K562 (cell line): ENCODE measurements around the gene MSL3. TPM values are rescaled to one million over a fixed set of nuclear protein-coding genes. Genes with fewer than 3 reads are reported as not detected.

Experiments
- CBX1 ChIP-seq: sonication (generic); IDR thresholded peaks from 2 replicates; pipeline ENCODE4 v1.6.1; 2016; ENCODE audit warnings: antibody characterized with exemption, low read depth, mild to moderate bottlenecking
- DNMT1 ChIP-seq: fragments of 450-650 bp; IDR thresholded peaks from 2 replicates; pipeline ENCODE4 v1.6.1; 2016; ENCODE audit warnings: antibody characterized with exemption, mild to moderate bottlenecking
- EP400 ChIP-seq: fragments of 450-650 bp; IDR thresholded peaks from 2 replicates; pipeline ENCODE4 v1.6.1; 2017; ENCODE audit warnings: antibody characterized with exemption, mild to moderate bottlenecking, moderate library complexity
- NCOR1 ChIP-seq: fragments of 450-650 bp; IDR thresholded peaks from 2 replicates; pipeline ENCODE4 v1.6.1; 2016; ENCODE audit warnings: mild to moderate bottlenecking, moderate library complexity
- POLR2A ChIP-seq: fragments of 450-650 bp; conservative IDR thresholded peaks from 2 replicates; pipeline ENCODE4 v1.6.1; 2016
- XRCC5 ChIP-seq: fragments of 200-400 bp; formaldehyde crosslinking; IDR thresholded peaks from 2 replicates; pipeline ENCODE4 v1.6.1; 2017; ENCODE audit warnings: low read depth, mild to moderate bottlenecking, low read length
- ZBTB8A ChIP-seq: fragments of 450-650 bp; IDR thresholded peaks from 2 replicates; pipeline ENCODE4 v1.6.1; 2018; ENCODE audit warnings: mild to moderate bottlenecking, moderate library complexity; ENCODE audit not compliant: partially characterized antibody
- ZNF24 ChIP-seq: fragments of 450-650 bp; IDR thresholded peaks from 2 replicates; pipeline ENCODE4 v1.6.1; 2016
- polyA plus RNA-seq, 8 experiments: library from polyadenylated mRNA; depleted of rRNA in 4 of 8; stranded (reverse) in 5 of 8; unstranded in 3 of 8; fragments of >200 nt; fragmentation: Nextera tagmentation in 2 of 8; fragmentation: Illumina TruSeq in 1 of 8; extraction: Ambion mirVana in 2 of 8; extraction: Trizol in 1 of 8; gene quantifications; 2 replicates each; pipeline versions ENCODE4 v1.2.1 to v1.2.3, GENCODE V29; 2011 to 2014; ENCODE audit warnings: inconsistent platforms in 1 of 8, missing spikeins in 1 of 8
- total RNA-seq, 7 experiments: library from RNA; depleted of rRNA in 6 of 7; stranded (reverse); fragments of >200 nt in 6 of 7; fragmentation: Illumina TruSeq in 2 of 7; extraction: Trizol in 2 of 7; gene quantifications; 2 replicates each; pipeline versions ENCODE4 v1.2.1 to v1.2.3, GENCODE V29; 2011 to 2021; ENCODE audit warnings: low replicate concordance in 1 of 7
- TF ChIP-seq, protein P1 (sequence below): IDR thresholded peaks from 3 replicates; pipeline ENCODE4 v1.6.1; 2011; ENCODE audit warnings: borderline replicate concordance, mild to moderate bottlenecking, moderate library complexity; ENCODE audit not compliant: insufficient read length; ENCODE audit errors: extremely low read depth
- TF ChIP-seq, protein P2 (sequence below): sonication (generic); formaldehyde crosslinking; IDR thresholded peaks from 2 replicates; pipeline ENCODE4 v1.4.0; 2020; ENCODE audit warnings: mild to moderate bottlenecking, missing genetic modification reagents

The MSL3 gene
- total and polyA plus RNA-seq, 9 of the 15 experiments (the other 6 are each of a cell fraction or from before 2014, with no cell fraction given), result 21.3 to 39.9 (median 27.1) TPM

DNA sequence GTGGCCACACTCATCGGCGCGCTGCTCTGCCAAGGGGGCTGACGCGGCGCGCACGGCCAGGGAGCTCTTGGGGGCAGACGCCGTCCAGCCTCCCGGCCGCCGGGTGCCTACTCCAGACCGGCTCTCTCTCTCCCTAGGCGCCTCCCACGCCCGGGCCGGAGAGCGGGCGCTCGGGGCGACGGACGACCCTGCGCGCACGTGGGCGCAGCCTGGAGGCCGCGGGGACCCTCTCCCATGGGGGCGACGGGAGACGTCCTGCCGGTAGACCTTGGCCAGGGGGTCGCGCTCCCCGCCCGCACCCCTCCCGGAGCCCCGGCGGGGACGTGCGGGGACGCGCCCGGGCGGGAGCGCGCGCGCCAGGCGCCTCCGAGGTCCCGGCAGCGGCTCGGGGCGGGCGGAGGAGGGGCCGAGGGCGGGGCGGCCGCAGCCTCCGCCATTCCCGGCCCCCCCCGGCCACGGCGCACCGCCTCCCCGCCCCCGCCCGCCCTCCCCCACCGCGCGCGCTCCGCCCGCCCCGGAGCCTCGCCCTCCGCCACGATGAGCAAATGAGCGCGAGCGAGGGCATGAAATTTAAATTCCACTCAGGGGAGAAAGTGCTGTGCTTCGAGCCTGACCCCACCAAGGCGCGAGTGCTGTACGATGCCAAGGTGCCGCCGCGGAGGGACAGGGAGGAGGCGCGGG lies at the start of gene MSL3 (continued):
- TF ChIP-seq, protein P1, sequence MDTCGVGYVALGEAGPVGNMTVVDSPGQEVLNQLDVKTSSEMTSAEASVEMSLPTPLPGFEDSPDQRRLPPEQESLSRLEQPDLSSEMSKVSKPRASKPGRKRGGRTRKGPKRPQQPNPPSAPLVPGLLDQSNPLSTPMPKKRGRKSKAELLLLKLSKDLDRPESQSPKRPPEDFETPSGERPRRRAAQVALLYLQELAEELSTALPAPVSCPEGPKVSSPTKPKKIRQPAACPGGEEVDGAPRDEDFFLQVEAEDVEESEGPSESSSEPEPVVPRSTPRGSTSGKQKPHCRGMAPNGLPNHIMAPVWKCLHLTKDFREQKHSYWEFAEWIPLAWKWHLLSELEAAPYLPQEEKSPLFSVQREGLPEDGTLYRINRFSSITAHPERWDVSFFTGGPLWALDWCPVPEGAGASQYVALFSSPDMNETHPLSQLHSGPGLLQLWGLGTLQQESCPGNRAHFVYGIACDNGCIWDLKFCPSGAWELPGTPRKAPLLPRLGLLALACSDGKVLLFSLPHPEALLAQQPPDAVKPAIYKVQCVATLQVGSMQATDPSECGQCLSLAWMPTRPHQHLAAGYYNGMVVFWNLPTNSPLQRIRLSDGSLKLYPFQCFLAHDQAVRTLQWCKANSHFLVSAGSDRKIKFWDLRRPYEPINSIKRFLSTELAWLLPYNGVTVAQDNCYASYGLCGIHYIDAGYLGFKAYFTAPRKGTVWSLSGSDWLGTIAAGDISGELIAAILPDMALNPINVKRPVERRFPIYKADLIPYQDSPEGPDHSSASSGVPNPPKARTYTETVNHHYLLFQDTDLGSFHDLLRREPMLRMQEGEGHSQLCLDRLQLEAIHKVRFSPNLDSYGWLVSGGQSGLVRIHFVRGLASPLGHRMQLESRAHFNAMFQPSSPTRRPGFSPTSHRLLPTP, result no peak
- TF ChIP-seq DNMT1, result no peak
- no peak; the same call in 1 of the 2 replicates for TF ChIP-seq EP400
- TF ChIP-seq, protein P2, sequence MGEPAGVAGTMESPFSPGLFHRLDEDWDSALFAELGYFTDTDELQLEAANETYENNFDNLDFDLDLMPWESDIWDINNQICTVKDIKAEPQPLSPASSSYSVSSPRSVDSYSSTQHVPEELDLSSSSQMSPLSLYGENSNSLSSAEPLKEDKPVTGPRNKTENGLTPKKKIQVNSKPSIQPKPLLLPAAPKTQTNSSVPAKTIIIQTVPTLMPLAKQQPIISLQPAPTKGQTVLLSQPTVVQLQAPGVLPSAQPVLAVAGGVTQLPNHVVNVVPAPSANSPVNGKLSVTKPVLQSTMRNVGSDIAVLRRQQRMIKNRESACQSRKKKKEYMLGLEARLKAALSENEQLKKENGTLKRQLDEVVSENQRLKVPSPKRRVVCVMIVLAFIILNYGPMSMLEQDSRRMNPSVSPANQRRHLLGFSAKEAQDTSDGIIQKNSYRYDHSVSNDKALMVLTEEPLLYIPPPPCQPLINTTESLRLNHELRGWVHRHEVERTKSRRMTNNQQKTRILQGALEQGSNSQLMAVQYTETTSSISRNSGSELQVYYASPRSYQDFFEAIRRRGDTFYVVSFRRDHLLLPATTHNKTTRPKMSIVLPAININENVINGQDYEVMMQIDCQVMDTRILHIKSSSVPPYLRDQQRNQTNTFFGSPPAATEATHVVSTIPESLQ, result no peak
- no peak for TF ChIP-seq XRCC5
- peak; percentile 4; the same call in 1 of the 2 replicates for TF ChIP-seq POLR2A
- no peak for TF ChIP-seq NCOR1
- TF ChIP-seq ZBTB8A, result no peak
- no peak for TF ChIP-seq CBX1
- TF ChIP-seq ZNF24, result no peak
